ENCODE measurements around the gene PPCDC. TPM values are rescaled to one million over a fixed set of nuclear protein-coding genes. Genes with fewer than 3 reads are reported as not detected.
A peak's percentile ranks its signal among the peaks of the same experiment; 100 is the strongest.

The PPCDC gene
- total RNA-seq, 2 donors from 2014 or later, result 8.9 to 9.5 TPM

GRCh38 chr15:75042730-75043508 is 19.5 kb downstream of the PPCDC start:
- H3K4me3 Mint-ChIP-seq, result peak overlapping the region; percentile 12

GRCh38 chr15:75043509-75044257 is 20.3 kb downstream of the PPCDC start:
- peaks cover 33% of the 10 kb centered on the region for H3K4me1 Mint-ChIP-seq
- H3K4me3 Mint-ChIP-seq, result no peak overlapping the region
- peak overlapping the region; percentile 65 for H3K27ac Mint-ChIP-seq
- peaks cover 2% of the 10 kb centered on the region for H3K36me3 Mint-ChIP-seq (ENCODE audit: low read depth)
- no peaks in the 10 kb centered on the region for H3K27me3 Mint-ChIP-seq
- peak; percentile 20 for ATAC-seq
- no peak for DNase-seq
- no peaks in the 10 kb centered on the region for H3K9me3 ChIP-seq (ENCODE audit: control insufficient read depth, low read length, poor library complexity, severe bottlenecking)

More at GRCh38 chr15:75042730-75043508, 19.5 kb downstream of the PPCDC start:
- Mint-ChIP-seq H3K4me1 (peaks cover 34% of the 10 kb centered on the region), H3K36me3 (ENCODE audit: low read depth) (peaks cover 2% of the 10 kb centered on the region), H3K27me3 (no peaks in the 10 kb centered on the region), H3K27ac (peak overlapping the region; percentile 65)
- DNase-seq (peak in 2 of 3 donors; percentile 21 to 31), ATAC-seq (peak; percentile 75)
- no peaks in the 10 kb centered on the region for H3K9me3 ChIP-seq (ENCODE audit: control insufficient read depth, low read length, poor library complexity, severe bottlenecking)

GRCh38 chr15:75044258-75044878 is 21.0 kb downstream of the PPCDC start:
- Mint-ChIP-seq H3K4me3 (peak overlapping the region; percentile 81), H3K36me3 (ENCODE audit: low read depth) (peaks cover 2% of the 10 kb centered on the region), H3K27ac (peak overlapping the region; percentile 87), H3K27me3 (no peaks in the 10 kb centered on the region), H3K4me1 (peaks cover 28% of the 10 kb centered on the region)
- ATAC-seq (no peak), DNase-seq (no peak)
- H3K9me3 ChIP-seq (ENCODE audit: control insufficient read depth, low read length, poor library complexity, severe bottlenecking), result no peaks in the 10 kb centered on the region

- no peaks in the 10 kb centered on the region for H3K9me3 ChIP-seq (ENCODE audit: control insufficient read depth, low read length, poor library complexity, severe bottlenecking)
- Mint-ChIP-seq H3K36me3 (ENCODE audit: low read depth) (peaks cover 2% of the 10 kb centered on the region), H3K4me1 (peaks cover 28% of the 10 kb centered on the region), H3K27me3 (no peaks in the 10 kb centered on the region), H3K4me3 (peak overlapping the region; percentile 81), H3K27ac (peak overlapping the region; percentile 87)
- DNase-seq, result no peak
- ATAC-seq, result peak; percentile 52
These were observed 22.1 kb downstream of the PPCDC start for GRCh38 chr15:75045332-75046015.

GRCh38 chr15:75048394-75048793 is 25.0 kb downstream of the PPCDC start:
- Mint-ChIP-seq H3K4me3 (no peak overlapping the region), H3K27ac (no peak overlapping the region), H3K27me3 (no peaks in the 10 kb centered on the region), H3K4me1 (peaks cover 26% of the 10 kb centered on the region), H3K36me3 (ENCODE audit: low read depth) (peaks cover 2% of the 10 kb centered on the region)
- ATAC-seq, result no peak
- no peak for DNase-seq
- no peaks in the 10 kb centered on the region for H3K9me3 ChIP-seq (ENCODE audit: control insufficient read depth, low read length, poor library complexity, severe bottlenecking)

GRCh38 chr15:75049392-75049791 is 26.0 kb downstream of the PPCDC start:
- Mint-ChIP-seq H3K27me3 (no peaks in the 10 kb centered on the region), H3K27ac (no peak overlapping the region), H3K4me3 (no peak overlapping the region), H3K36me3 (ENCODE audit: low read depth) (no peaks in the 10 kb centered on the region), H3K4me1 (peaks cover 20% of the 10 kb centered on the region)
- DNase-seq (no peak), ATAC-seq (no peak)
- no peaks in the 10 kb centered on the region for H3K9me3 ChIP-seq (ENCODE audit: control insufficient read depth, low read length, poor library complexity, severe bottlenecking)

- DNase-seq (no peak), ATAC-seq (no peak)
- H3K36me3 Mint-ChIP-seq (ENCODE audit: low read depth), result no peaks in the 10 kb centered on the region
- no peak overlapping the region for H3K4me3 Mint-ChIP-seq
- H3K27me3 Mint-ChIP-seq, result no peaks in the 10 kb centered on the region
- H3K27ac Mint-ChIP-seq, result no peak overlapping the region
- peaks cover 12% of the 10 kb centered on the region for H3K4me1 Mint-ChIP-seq
- no peaks in the 10 kb centered on the region for H3K9me3 ChIP-seq (ENCODE audit: control insufficient read depth, low read length, poor library complexity, severe bottlenecking)
These were observed 26.9 kb downstream of the PPCDC start for GRCh38 chr15:75050283-75050682.

- Mint-ChIP-seq H3K27me3 (no peaks in the 10 kb centered on the region), H3K36me3 (ENCODE audit: low read depth) (no peaks in the 10 kb centered on the region), H3K4me3 (no peak overlapping the region), H3K4me1 (peaks cover 10% of the 10 kb centered on the region), H3K27ac (no peak overlapping the region)
- H3K9me3 ChIP-seq (ENCODE audit: control insufficient read depth, low read length, poor library complexity, severe bottlenecking), result no peaks in the 10 kb centered on the region
- no peak for ATAC-seq
- no peak for DNase-seq
These were observed 27.8 kb downstream of the PPCDC start for GRCh38 chr15:75051191-75051608.

GRCh38 chr15:75051711-75052110 is 28.3 kb downstream of the PPCDC start:
- H3K9me3 ChIP-seq (ENCODE audit: control insufficient read depth, low read length, poor library complexity, severe bottlenecking), result no peaks in the 10 kb centered on the region
- DNase-seq (no peak), ATAC-seq (no peak)
- Mint-ChIP-seq H3K36me3 (ENCODE audit: low read depth) (no peaks in the 10 kb centered on the region), H3K27me3 (no peaks in the 10 kb centered on the region), H3K27ac (no peak overlapping the region), H3K4me1 (peaks cover 5% of the 10 kb centered on the region), H3K4me3 (no peak overlapping the region)

GRCh38 chr15:75052972-75053747 is 29.8 kb downstream of the PPCDC start:
- Mint-ChIP-seq H3K27me3 (no peaks in the 10 kb centered on the region), H3K36me3 (ENCODE audit: low read depth) (no peaks in the 10 kb centered on the region), H3K4me1 (peaks cover 9% of the 10 kb centered on the region), H3K27ac (no peak overlapping the region), H3K4me3 (no peak overlapping the region)
- ATAC-seq (no peak), DNase-seq (no peak)
- H3K9me3 ChIP-seq (ENCODE audit: control insufficient read depth, low read length, poor library complexity, severe bottlenecking), result no peaks in the 10 kb centered on the region

- ATAC-seq, result no peak
- Mint-ChIP-seq H3K36me3 (ENCODE audit: low read depth) (no peaks in the 10 kb centered on the region), H3K4me1 (peaks cover 11% of the 10 kb centered on the region), H3K27me3 (no peaks in the 10 kb centered on the region), H3K4me3 (no peak overlapping the region), H3K27ac (no peak overlapping the region)
- no peaks in the 10 kb centered on the region for H3K9me3 ChIP-seq (ENCODE audit: control insufficient read depth, low read length, poor library complexity, severe bottlenecking)
- DNase-seq, result no peak
These were observed 30.3 kb downstream of the PPCDC start for GRCh38 chr15:75053748-75054125.

GRCh38 chr15:75054172-75054897 is 30.9 kb downstream of the PPCDC start:
- H3K4me3 Mint-ChIP-seq, result no peak overlapping the region
- peaks cover 11% of the 10 kb centered on the region for H3K4me1 Mint-ChIP-seq
- no peaks in the 10 kb centered on the region for H3K36me3 Mint-ChIP-seq (ENCODE audit: low read depth)
- DNase-seq (no peak), ATAC-seq (no peak)
- no peaks in the 10 kb centered on the region for H3K9me3 ChIP-seq (ENCODE audit: control insufficient read depth, low read length, poor library complexity, severe bottlenecking)
- no peak overlapping the region for H3K27ac Mint-ChIP-seq
- H3K27me3 Mint-ChIP-seq, result no peaks in the 10 kb centered on the region
